PC-3 (cell line): Measurements from ENCODE around the gene LIPA. TPM values are rescaled to one million over a fixed set of nuclear protein-coding genes. Genes with fewer than 3 reads are reported as not detected.

Experiments
- ATAC-seq: fragments of 200-7000 bp; cut with Tn5 transposase; 2 replicates; pipeline ENCODE4 v1.9.1; 2020; ENCODE audit warnings: mild to moderate bottlenecking, moderate library complexity
- BruUV-seq: library from RNA; stranded (reverse); fragments of 400-500 nt; replicated peaks from 2 replicates; lab custom pipeline; 2021; lab: Mats Ljungman, UMichigan
- CTCF ChIA-PET: fragments of 300-600 bp; sonication (Branson Sonifier 250); formaldehyde crosslinking; loops from one replicate; lab custom pipeline; 2022; ENCODE audit warnings: antibody characterized with exemption; lab: Charles Lee
- POLR2A ChIA-PET: fragments of 300-600 bp; sonication (Branson Sonifier 250); formaldehyde crosslinking; loops from one replicate; lab custom pipeline; 2022; ENCODE audit warnings: antibody characterized with exemption; ENCODE audit not compliant: unreplicated experiment; lab: Charles Lee
- DNase-seq: peaks from one replicate; pipeline ENCODE4 v3.0.0-alpha.2; 2015
- H2AFZ ChIP-seq: fragments of 300-600 bp; sonication (generic); 2 replicates; pipeline ENCODE4 v1.6.0; 2016; ENCODE audit warnings: antibody characterized with exemption, low read length
- H3F3A ChIP-seq: fragments of 300-600 bp; sonication (generic); one replicate; pipeline ENCODE4 v1.6.0; 2017; ENCODE audit warnings: antibody characterized with exemption, low read length, control low read depth, mild to moderate bottlenecking; ENCODE audit not compliant: unreplicated experiment
- H3K27ac ChIP-seq: fragments of 300-600 bp; sonication (generic); 2 replicates; pipeline ENCODE4 v1.5.1; 2016; ENCODE audit warnings: mild to moderate bottlenecking, low read length
- H3K27me3 ChIP-seq: fragments of 300-600 bp; sonication (generic); 2 replicates; pipeline ENCODE4 v1.6.1; 2016; ENCODE audit warnings: low read length, mixed read lengths
- H3K36me3 ChIP-seq: fragments of 300-600 bp; sonication (generic); 2 replicates; pipeline ENCODE4 v1.6.1; 2016; ENCODE audit warnings: low read depth, mixed run types, low read length, mixed read lengths
- H3K4me1 ChIP-seq: fragments of 300-600 bp; sonication (generic); 2 replicates; pipeline ENCODE4 v1.5.1; 2016; ENCODE audit warnings: low read length; ENCODE audit not compliant: insufficient read depth
- H3K4me2 ChIP-seq: fragments of 300-600 bp; sonication (generic); 2 replicates; pipeline ENCODE4 v1.6.0; 2016; ENCODE audit warnings: low read length
- H3K4me3 ChIP-seq: fragments of 300-600 bp; sonication (generic); 2 replicates; pipeline ENCODE4 v1.5.1; 2016; ENCODE audit warnings: mild to moderate bottlenecking, low read length, mixed read lengths
- H3K79me2 ChIP-seq: fragments of 300-600 bp; sonication (generic); 2 replicates; pipeline ENCODE4 v1.6.1; 2017; ENCODE audit warnings: low read length, mixed read lengths
- H3K9ac ChIP-seq: fragments of 300-600 bp; sonication (generic); 2 replicates; pipeline ENCODE4 v1.6.0; 2016; ENCODE audit warnings: mild to moderate bottlenecking, low read length
- H3K9me2 ChIP-seq: fragments of 300-600 bp; sonication (generic); replicated peaks from 2 replicates; pipeline ENCODE4 v1.6.1; 2016; ENCODE audit warnings: mixed run types, low read length, mixed read lengths
- H3K9me3 ChIP-seq: fragments of 300-600 bp; sonication (generic); 2 replicates; pipeline ENCODE4 v1.6.1; 2016; ENCODE audit warnings: low read length, mixed read lengths
- H4K20me1 ChIP-seq: fragments of 300-600 bp; sonication (generic); 2 replicates; pipeline ENCODE4 v1.6.1; 2016; ENCODE audit warnings: low read length, mixed read lengths
- intact Hi-C: fragments of 100-400 bp; cut with micrococcal nuclease; formaldehyde crosslinking; loops from 2 replicates; pipeline ENCODE4 v1.9.0; 2023
- total RNA-seq: library from RNA; depleted of rRNA; stranded (reverse); fragments of >200 nt; gene quantifications from 2 replicates; pipeline ENCODE4 v1.2.3, GENCODE V29; 2014; rRNA removed
- TF ChIP-seq, protein P1 (sequence below): fragments of 300-600 bp; sonication (generic); conservative IDR thresholded peaks from 2 replicates; pipeline ENCODE4 v1.5.1; 2017; ENCODE audit warnings: antibody characterized with exemption, low read depth, mild to moderate bottlenecking, low read length

The LIPA gene
- total RNA-seq, 1 experiment from 2014 or later = 55.7 TPM

GRCh38 chr10:89164080-89164479, 87.5 kb downstream of the LIPA start:
- H3K9me2 ChIP-seq = no peaks in the 10 kb centered on the region
- ChIA-PET POLR2A (no interaction called here), CTCF (no interaction called here)
- no peak overlapping the region for H3K4me2 ChIP-seq
- H3K9ac ChIP-seq = no peak overlapping the region
- H3K79me2 ChIP-seq = no peaks in the 10 kb centered on the region
- no peak for DNase-seq
- no peaks in the 10 kb centered on the region for H3K36me3 ChIP-seq
- no peaks in the 10 kb centered on the region for H3F3A ChIP-seq
- no peak overlapping the region for H3K4me3 ChIP-seq
- no peaks in the 10 kb centered on the region; the same call in 1 of the 2 replicates for H3K27me3 ChIP-seq
- H3K9me3 ChIP-seq = no peaks in the 10 kb centered on the region
- no peaks in the 10 kb centered on the region for H3K4me1 ChIP-seq
- TF ChIP-seq, protein P1, sequence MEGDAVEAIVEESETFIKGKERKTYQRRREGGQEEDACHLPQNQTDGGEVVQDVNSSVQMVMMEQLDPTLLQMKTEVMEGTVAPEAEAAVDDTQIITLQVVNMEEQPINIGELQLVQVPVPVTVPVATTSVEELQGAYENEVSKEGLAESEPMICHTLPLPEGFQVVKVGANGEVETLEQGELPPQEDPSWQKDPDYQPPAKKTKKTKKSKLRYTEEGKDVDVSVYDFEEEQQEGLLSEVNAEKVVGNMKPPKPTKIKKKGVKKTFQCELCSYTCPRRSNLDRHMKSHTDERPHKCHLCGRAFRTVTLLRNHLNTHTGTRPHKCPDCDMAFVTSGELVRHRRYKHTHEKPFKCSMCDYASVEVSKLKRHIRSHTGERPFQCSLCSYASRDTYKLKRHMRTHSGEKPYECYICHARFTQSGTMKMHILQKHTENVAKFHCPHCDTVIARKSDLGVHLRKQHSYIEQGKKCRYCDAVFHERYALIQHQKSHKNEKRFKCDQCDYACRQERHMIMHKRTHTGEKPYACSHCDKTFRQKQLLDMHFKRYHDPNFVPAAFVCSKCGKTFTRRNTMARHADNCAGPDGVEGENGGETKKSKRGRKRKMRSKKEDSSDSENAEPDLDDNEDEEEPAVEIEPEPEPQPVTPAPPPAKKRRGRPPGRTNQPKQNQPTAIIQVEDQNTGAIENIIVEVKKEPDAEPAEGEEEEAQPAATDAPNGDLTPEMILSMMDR = no peak
- no peak for ATAC-seq
- H3K27ac ChIP-seq = no peak overlapping the region
- BruUV-seq = no TSS peak
- intact Hi-C loops = no loop called here
- no peak overlapping the region for H2AFZ ChIP-seq
- no peaks in the 10 kb centered on the region for H4K20me1 ChIP-seq

Other genes with a start within 250 kb of the LIPA start
- gene CH25H, start 44.5 kb downstream of the LIPA start, total RNA-seq = not detected in 2 replicates
- 6.9 and 8.6 TPM in 2 replicates for gene IFIT2, start 50.3 kb upstream of the LIPA start, total RNA-seq
- 5.0 and 7.1 TPM in 2 replicates for gene IFIT3, start 76.2 kb upstream of the LIPA start, total RNA-seq
- not detected in 2 replicates for gene IFIT1B, start 126.3 kb upstream of the LIPA start, total RNA-seq
- gene IFIT1, start 140.8 kb upstream of the LIPA start, total RNA-seq = 14.1 and 19.6 TPM in 2 replicates
- gene IFIT5, start 162.8 kb upstream of the LIPA start, total RNA-seq = 8.9 and 10.7 TPM in 2 replicates